Measurements from ENCODE around the gene ZNF107.

DNA sequence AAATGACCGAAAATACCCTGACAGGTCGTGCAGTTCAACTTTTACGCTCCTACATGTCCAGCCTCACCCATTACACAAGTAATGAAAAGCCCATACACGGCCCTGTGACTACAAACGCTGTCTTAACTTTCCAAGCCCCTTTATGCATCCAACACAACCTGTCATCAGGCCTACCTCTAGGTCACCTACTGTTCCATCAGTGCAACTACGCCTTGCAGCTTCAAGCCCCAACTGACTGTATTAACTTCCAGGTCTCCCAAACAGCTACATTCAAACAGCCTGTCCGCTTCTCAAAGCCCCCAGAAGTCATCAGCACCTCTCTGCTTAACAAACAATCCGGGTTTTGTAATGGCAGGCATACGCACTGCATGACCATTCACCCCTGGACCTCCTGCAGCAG is 19.2 kb downstream of the ZNF107 start:
- TF ChIP-seq, protein P1, sequence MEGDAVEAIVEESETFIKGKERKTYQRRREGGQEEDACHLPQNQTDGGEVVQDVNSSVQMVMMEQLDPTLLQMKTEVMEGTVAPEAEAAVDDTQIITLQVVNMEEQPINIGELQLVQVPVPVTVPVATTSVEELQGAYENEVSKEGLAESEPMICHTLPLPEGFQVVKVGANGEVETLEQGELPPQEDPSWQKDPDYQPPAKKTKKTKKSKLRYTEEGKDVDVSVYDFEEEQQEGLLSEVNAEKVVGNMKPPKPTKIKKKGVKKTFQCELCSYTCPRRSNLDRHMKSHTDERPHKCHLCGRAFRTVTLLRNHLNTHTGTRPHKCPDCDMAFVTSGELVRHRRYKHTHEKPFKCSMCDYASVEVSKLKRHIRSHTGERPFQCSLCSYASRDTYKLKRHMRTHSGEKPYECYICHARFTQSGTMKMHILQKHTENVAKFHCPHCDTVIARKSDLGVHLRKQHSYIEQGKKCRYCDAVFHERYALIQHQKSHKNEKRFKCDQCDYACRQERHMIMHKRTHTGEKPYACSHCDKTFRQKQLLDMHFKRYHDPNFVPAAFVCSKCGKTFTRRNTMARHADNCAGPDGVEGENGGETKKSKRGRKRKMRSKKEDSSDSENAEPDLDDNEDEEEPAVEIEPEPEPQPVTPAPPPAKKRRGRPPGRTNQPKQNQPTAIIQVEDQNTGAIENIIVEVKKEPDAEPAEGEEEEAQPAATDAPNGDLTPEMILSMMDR (IDR thresholded peaks at IDR 0.05; ENCODE audit: low read depth, low read length): no peak
- no peak for TF ChIP-seq EZH2phosphoT487 (IDR thresholded peaks at IDR 0.05; ENCODE audit: low read depth)

All from OCI-LY3 (cell line).